Placental pericyte (primary cell): Measurements from ENCODE around the gene DOLPP1. TPM values are rescaled to one million over a fixed set of nuclear protein-coding genes. Genes with fewer than 3 reads are reported as not detected.

Experiments used
- total RNA-seq: library from RNA; depleted of rRNA; stranded (reverse); fragments of >200 nt; gene quantifications from 2 replicates; pipeline ENCODE4 v1.2.3, GENCODE V29; 2012

DOLPP1 gene, protein sequence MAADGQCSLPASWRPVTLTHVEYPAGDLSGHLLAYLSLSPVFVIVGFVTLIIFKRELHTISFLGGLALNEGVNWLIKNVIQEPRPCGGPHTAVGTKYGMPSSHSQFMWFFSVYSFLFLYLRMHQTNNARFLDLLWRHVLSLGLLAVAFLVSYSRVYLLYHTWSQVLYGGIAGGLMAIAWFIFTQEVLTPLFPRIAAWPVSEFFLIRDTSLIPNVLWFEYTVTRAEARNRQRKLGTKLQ
- total RNA-seq = 15.1 and 25.3 TPM in 2 replicates

DNA sequence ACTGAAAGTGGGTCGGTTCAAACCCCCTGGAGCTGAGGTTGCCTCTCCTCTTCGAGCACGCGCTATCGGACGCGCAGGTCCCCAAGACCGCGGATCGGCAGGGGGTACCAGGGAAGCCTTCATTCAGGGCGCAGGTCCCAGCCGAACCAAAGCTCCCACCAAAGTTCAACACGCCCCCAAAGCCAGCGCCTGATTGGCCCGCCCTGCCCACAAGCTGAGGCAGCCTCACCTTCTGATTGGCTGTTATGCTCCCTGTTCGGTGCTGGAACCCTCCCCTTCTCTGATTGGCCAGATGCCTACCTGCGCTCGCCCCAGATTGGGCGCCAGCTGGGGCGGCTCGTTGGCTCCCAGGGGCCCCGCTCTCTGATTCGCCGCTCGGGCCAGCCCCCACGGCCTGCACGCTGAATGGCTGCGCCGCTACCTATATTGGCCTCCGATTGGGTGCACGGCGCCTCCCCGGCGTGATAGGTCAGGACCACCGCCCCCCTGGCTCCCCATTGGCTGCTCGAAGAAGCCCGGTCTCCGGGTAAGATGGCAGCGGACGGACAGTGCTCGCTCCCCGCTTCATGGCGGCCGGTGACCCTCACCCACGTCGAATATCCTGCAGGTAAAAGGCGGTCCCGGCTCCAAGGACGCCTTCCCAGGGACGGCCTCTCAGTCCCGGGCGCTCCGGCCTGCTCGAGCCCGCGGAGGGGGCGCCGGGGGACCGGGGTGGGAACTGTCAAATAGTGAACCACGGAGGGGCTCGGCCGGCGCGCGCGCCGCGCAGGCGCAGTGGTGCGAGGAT is at the start of gene DOLPP1:
Gene DOLPP1 (plus strand): TSS at position 511 of the 787 bp plus-strand sequence. CDS start 21 bp downstream, at position 532.

DNA sequence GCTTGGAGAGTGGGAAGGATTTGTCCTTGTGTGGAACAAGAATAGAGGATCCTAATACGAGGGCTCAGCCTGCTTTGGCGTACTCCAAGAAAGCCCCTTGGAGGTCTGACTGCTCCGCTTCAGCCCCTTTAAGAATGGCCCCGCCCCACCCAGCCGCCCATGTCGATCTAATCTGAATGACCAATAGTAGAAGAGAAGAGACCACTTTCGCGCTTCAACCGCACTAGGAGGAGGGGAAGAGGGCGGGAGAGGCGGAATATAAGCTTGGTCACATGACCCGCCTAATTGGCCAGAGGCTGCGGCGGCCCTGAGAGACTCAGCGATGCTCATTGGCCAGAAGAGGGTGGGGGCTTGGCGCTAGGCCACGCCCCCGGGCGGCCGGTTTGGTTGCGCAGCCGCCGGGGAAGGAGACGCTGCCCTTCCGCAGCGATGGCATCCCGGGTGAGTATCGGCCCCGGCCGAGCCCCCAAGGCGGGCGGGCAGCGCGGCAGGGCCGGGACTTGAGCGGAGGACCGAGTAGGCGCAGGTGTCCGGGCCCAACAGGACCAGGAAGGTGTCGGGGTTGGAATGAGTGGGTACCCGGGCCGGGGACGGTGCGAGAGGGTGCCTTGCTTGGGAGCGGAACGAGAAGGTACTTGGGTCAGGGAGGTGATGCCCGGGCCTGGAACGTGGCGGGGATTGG is 44.5 kb upstream of the DOLPP1 start, which contains the start of gene MIGA2:
Gene MIGA2 (plus strand): TSS at position 386 of the 682 bp plus-strand sequence. CDS start 3,969 bp downstream, outside the sequence.

DNA sequence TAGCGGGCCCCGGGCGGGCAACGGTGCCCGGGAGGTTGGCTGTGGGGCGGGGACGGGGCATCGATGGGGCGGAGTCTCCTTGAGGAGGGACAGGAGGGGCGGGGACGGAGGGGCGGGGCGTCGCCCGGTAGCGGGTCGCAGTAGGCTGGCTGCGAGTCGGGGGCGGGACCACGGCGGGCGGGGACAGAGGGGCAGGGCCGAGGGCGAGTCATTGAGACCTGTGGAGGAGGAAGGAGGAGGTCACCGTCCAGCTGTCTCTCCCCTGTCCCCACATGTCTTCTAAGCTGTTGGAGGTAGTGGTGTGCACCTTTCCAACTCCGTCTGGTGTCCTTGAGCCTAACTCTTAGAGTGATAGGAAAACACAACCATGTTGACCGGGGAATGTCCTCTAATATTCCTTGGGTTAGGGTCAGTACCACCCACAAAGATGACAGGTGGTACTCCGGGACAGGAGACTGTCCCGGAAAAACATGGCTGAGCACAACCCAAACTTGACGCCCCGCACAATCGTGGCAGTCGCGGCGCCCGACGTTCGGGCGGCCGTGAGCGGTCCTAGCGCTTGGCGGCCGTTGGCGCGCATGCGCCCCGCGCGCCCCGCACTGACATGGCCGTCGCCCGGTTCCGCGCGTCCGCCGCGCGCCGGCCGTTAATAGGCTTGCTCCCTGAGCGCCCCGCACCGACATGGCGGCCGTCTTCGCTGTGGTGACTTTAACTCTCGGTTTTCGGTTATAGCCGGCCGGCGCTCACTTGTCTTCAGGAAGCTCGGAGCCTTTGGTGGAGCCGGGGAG is 30.0 kb downstream of the DOLPP1 start, which contains the start of the genes CRAT and PTPA:
Gene CRAT (minus strand): TSS at position 54 of the 788 bp plus-strand sequence. CDS start 284 bp downstream, outside the sequence.
Gene PTPA (plus strand): TSS at position 676 of the 788 bp plus-strand sequence. CDS start 186 bp downstream, outside the sequence.

Other genes with a start within 250 kb of the DOLPP1 start
- 5.3 and 13.3 TPM in 2 replicates for gene KYAT1, start 199.2 kb upstream of the DOLPP1 start, total RNA-seq
- gene LRRC8A, start 199.0 kb upstream of the DOLPP1 start, total RNA-seq = 70.5 and 117 TPM in 2 replicates
- 3.6 and 24.5 TPM in 2 replicates for gene PHYHD1, start 160.1 kb upstream of the DOLPP1 start, total RNA-seq
- gene DOLK, start 133.5 kb upstream of the DOLPP1 start, total RNA-seq = 33.7 and 40.4 TPM in 2 replicates
- 56.7 and 99.2 TPM in 2 replicates for gene NUP188, start 133.4 kb upstream of the DOLPP1 start, total RNA-seq
- gene SH3GLB2, start 52.8 kb upstream of the DOLPP1 start, total RNA-seq = 49.7 and 61.0 TPM in 2 replicates
- gene MIGA2, start 44.5 kb upstream of the DOLPP1 start, total RNA-seq = 24.1 and 30.9 TPM in 2 replicates
- gene CRAT, start 29.7 kb downstream of the DOLPP1 start, total RNA-seq = 46.7 and 57.1 TPM in 2 replicates
- gene PTPA, start 30.3 kb downstream of the DOLPP1 start, total RNA-seq = 73.5 and 142 TPM in 2 replicates
- 24.9 and 48.7 TPM in 2 replicates for gene IER5L, start 97.2 kb downstream of the DOLPP1 start, total RNA-seq